K562 (cell line): ENCODE data around the gene MBOAT7. TPM values are rescaled to one million over a fixed set of nuclear protein-coding genes. Genes with fewer than 3 reads are reported as not detected.

Experiments
- ATAC-seq: fragments of 200-7000 bp; cut with Tn5 transposase; 3 replicates; pipeline ENCODE4 v1.9.1; 2020; ENCODE audit warnings: moderate library complexity
- BruUV-seq: library from RNA; stranded (reverse); fragments of 400-500 nt; replicated peaks from 2 replicates; lab custom pipeline; 2021; lab: Mats Ljungman, UMichigan
- CTCF ChIA-PET: fragments of 300-600 bp; formaldehyde crosslinking; extraction: SDS; loops from one replicate; lab custom pipeline; 2021; ENCODE audit warnings: low intra/inter-chr PET ratio; lab: Yijun Ruan, JAX
- POLR2A ChIA-PET: fragments of 300-600, 350-650 bp; sonication (Branson Sonifier 250); formaldehyde crosslinking; extraction: SDS; loops from one replicate; lab custom pipeline; 2021; ENCODE audit warnings: antibody characterized with exemption, inconsistent platforms; lab: Yijun Ruan, JAX
- DNase-seq, 4 experiments: peaks; one replicate each; pipeline versions ENCODE4 v3.0.0 to v3.0.0-alpha.2; 2011 to 2018; ENCODE audit warnings: low spot score in 3 of 4, mixed read lengths in 3 of 4; ENCODE audit errors: extremely low read depth in 1 of 4
- FAIRE-seq: peaks from 2 replicates; lab custom pipeline; 2011; peaks lifted over from hg19 to GRCh38; lab: Jason Lieb, UNC
- H2AFZ ChIP-seq: 2 replicates; pipeline ENCODE4 v1.6.0; 2011; ENCODE audit warnings: low read depth, low read length, control low read depth, inconsistent platforms
- H3K27ac ChIP-seq: fragments of 200-600 bp; 3 replicates; pipeline ENCODE4 v1.8.0; 2011; ENCODE audit warnings: low read depth, mild to moderate bottlenecking, control low read depth, inconsistent platforms, low read length, moderate library complexity, mixed read lengths; ENCODE audit errors: extremely low read depth
- H3K27me3 ChIP-seq, 2 experiments: fragments of 300-600 bp in 1 of 2; 2 replicates in 1 of 2; 3 replicates in 1 of 2; pipeline versions ENCODE4 v1.6.0 to v1.8.0; 2011; ENCODE audit warnings: inconsistent platforms in 2 of 2, low read length in 2 of 2, mild to moderate bottlenecking in 1 of 2, mixed read lengths in 1 of 2, moderate library complexity in 1 of 2; ENCODE audit not compliant: control insufficient read depth in 2 of 2, insufficient read depth in 2 of 2
- H3K36me3 ChIP-seq: fragments of 300-600 bp; 3 replicates; pipeline ENCODE4 v1.8.0; 2011; ENCODE audit warnings: mild to moderate bottlenecking, low read length, inconsistent platforms; ENCODE audit not compliant: control insufficient read depth, insufficient read depth
- H3K4me1 ChIP-seq, 2 experiments: fragments of 200-600 bp in 1 of 2; replicated peaks in 1 of 2; 2 replicates in 1 of 2; 3 replicates in 1 of 2; pipeline versions ENCODE4 v1.5.1 to v1.8.0; 2011; ENCODE audit warnings: inconsistent platforms in 2 of 2, low read length in 2 of 2, mild to moderate bottlenecking in 1 of 2, mixed read lengths in 1 of 2, moderate library complexity in 1 of 2; ENCODE audit not compliant: control insufficient read depth in 2 of 2, insufficient read depth in 2 of 2
- H3K4me2 ChIP-seq: 2 replicates; pipeline ENCODE4 v1.6.1; 2011; ENCODE audit warnings: low read length, control low read depth, inconsistent platforms, mixed read lengths; ENCODE audit not compliant: insufficient read depth
- H3K4me3 ChIP-seq: fragments of 200-600 bp; sonication (generic), shearing (Covaris generic); 2 replicates; pipeline ENCODE4 v1.5.1; 2016; ENCODE audit warnings: control low read depth, inconsistent platforms
- H3K79me2 ChIP-seq: fragments of 200-600 bp; 3 replicates; pipeline ENCODE4 v1.8.0; 2011; ENCODE audit warnings: low read length, inconsistent platforms; ENCODE audit not compliant: control insufficient read depth, insufficient read depth
- H3K9ac ChIP-seq, 2 experiments: 2 replicates each; pipeline versions ENCODE4 v1.6.0 to v1.6.1; 2011; ENCODE audit warnings: low read depth in 2 of 2, low read length in 2 of 2, control low read depth in 1 of 2, inconsistent platforms in 1 of 2, mild to moderate bottlenecking in 1 of 2, mixed read lengths in 1 of 2; ENCODE audit not compliant: insufficient read depth in 1 of 2
- H3K9me1 ChIP-seq: one replicate; pipeline ENCODE4 v1.6.0; 2011; ENCODE audit warnings: inconsistent platforms, mild to moderate bottlenecking, low read length, moderate library complexity; ENCODE audit not compliant: control insufficient read depth, insufficient read depth
- H3K9me3 ChIP-seq: replicated peaks from 2 replicates; pipeline ENCODE4 v1.5.1; 2011; ENCODE audit warnings: low read depth, low read length, inconsistent platforms; ENCODE audit not compliant: control insufficient read depth, insufficient read depth
- H4K20me1 ChIP-seq: replicated peaks from 2 replicates; pipeline ENCODE4 v1.6.1; 2011; ENCODE audit warnings: low read length, inconsistent platforms, mixed read lengths; ENCODE audit not compliant: control insufficient read depth, insufficient read depth
- NELFE ChIP-seq: IDR thresholded peaks from 2 replicates; pipeline ENCODE4 v1.6.1; 2011; ENCODE audit warnings: mild to moderate bottlenecking; ENCODE audit not compliant: insufficient read depth, insufficient read length
- OTX1 ChIP-seq: fragments of 450-650 bp; formaldehyde crosslinking; IDR thresholded peaks from 2 replicates; pipeline ENCODE4 v1.4.0; 2022; ENCODE audit warnings: mild to moderate bottlenecking
- POLR2B ChIP-seq: fragments of 450-650 bp; IDR thresholded peaks from 2 replicates; pipeline ENCODE4 v1.6.1; 2018; ENCODE audit warnings: low read depth; ENCODE audit not compliant: partially characterized antibody
- POLR2G ChIP-seq: fragments of 200-400 bp; formaldehyde crosslinking; IDR thresholded peaks from 2 replicates; pipeline ENCODE4 v1.6.1; 2017; ENCODE audit warnings: low read depth, mild to moderate bottlenecking, antibody characterized with exemption, low read length, moderate library complexity
- SAFB2 ChIP-seq: fragments of 200-400 bp; formaldehyde crosslinking; IDR thresholded peaks from 2 replicates; pipeline ENCODE4 v1.6.1; 2018; ENCODE audit warnings: borderline replicate concordance, low read length, low read depth, moderate library complexity; ENCODE audit not compliant: severe bottlenecking
- WGBS: fragments of 100-300 bp; shearing (Covaris generic); methylation state at CpG from one replicate; pipeline ENCODE4 v1.1.6; 2016; ENCODE audit warnings: low coverage, mixed read lengths; ENCODE audit not compliant: insufficient coverage; ENCODE audit errors: missing lambda C conversion rate; 5-methylcytosine and 5-hydroxymethylcytosine counted together
- in situ Hi-C: fragments of 300-500 bp; cut with MboI; formaldehyde crosslinking; loops from 4 replicates; pipeline ENCODE4 v1.15.0; 2018; ENCODE audit warnings: inconsistent platforms, mixed read lengths
- intact Hi-C: fragments of 100-400 bp; cut with micrococcal nuclease; formaldehyde crosslinking; loops from 2 replicates; pipeline ENCODE4 v1.14.2; 2022
- polyA plus RNA-seq, 8 experiments: library from polyadenylated mRNA; depleted of rRNA in 4 of 8; stranded (reverse) in 5 of 8; unstranded in 3 of 8; fragments of >200 nt; fragmentation: Nextera tagmentation in 2 of 8; fragmentation: Illumina TruSeq in 1 of 8; extraction: Ambion mirVana in 2 of 8; extraction: Trizol in 1 of 8; gene quantifications; 2 replicates each; pipeline versions ENCODE4 v1.2.1 to v1.2.3, GENCODE V29; 2011 to 2014; ENCODE audit warnings: inconsistent platforms in 1 of 8, missing spikeins in 1 of 8
- total RNA-seq, 7 experiments: library from RNA; depleted of rRNA in 6 of 7; stranded (reverse); fragments of >200 nt in 6 of 7; fragmentation: Illumina TruSeq in 2 of 7; extraction: Trizol in 2 of 7; gene quantifications; 2 replicates each; pipeline versions ENCODE4 v1.2.1 to v1.2.3, GENCODE V29; 2011 to 2021; ENCODE audit warnings: low replicate concordance in 1 of 7

Gene MBOAT7
- total and polyA plus RNA-seq, 9 of the 15 experiments (the other 6 are each of a cell fraction or from before 2014, with no cell fraction given) = 1.4 to 153 (median 56.1) TPM

- in situ Hi-C loops = no loop called here
- WGBS = 97% methylated on average over 8 of the region's 12 CpGs
- H3K4me1 ChIP-seq = peaks cover 0 to 8% of the 10 kb centered on the region in 2 experiments; a peak in 1 of 5 replicates
- H2AFZ ChIP-seq = no peak overlapping the region
- no peak overlapping the region for H3K4me2 ChIP-seq
- FAIRE-seq (no peak), ATAC-seq (no peak)
- no peak overlapping the region for H3K4me3 ChIP-seq
- peaks cover 95% of the 10 kb centered on the region for H3K36me3 ChIP-seq
- no peak overlapping the region for H3K9ac ChIP-seq
- H3K9me1 ChIP-seq = no peaks in the 10 kb centered on the region
- CTCF ChIA-PET = no interaction called here
- H3K79me2 ChIP-seq = no peaks in the 10 kb centered on the region
- H4K20me1 ChIP-seq = no peaks in the 10 kb centered on the region; the same call in 1 of the 2 replicates
- TF ChIP-seq NELFE = no peak
- no peak for TF ChIP-seq SAFB2
- TF ChIP-seq POLR2G = peak; percentile 63
- TF ChIP-seq, all 486 proteins: peak for 1
- BruUV-seq = no TSS peak
- Histone ChIP-seq H3K9me3 (no peaks in the 10 kb centered on the region), H3K27ac (no peak overlapping the region), H3K27me3 (no peaks in the 10 kb centered on the region)
- DNase-seq = no peak
- intact Hi-C loops = no loop called here
- POLR2A ChIA-PET = interaction anchor here (0.7 to 1.5 kb wide), 3 partner anchors 13 to 19 kb away, joined by 4 to 5 read pairs (median 4); partner anchors contain the start of gene CNOT3
Measured at GRCh38 chr19:54152267-54152666, 37.1 kb downstream of the MBOAT7 start.

- no peaks in the 10 kb centered on the region for H3K9me3 ChIP-seq
- POLR2A ChIA-PET = interaction anchor here (0.6 to 1.5 kb wide), 6 partner anchors 8 to 1302 kb away, joined by 3 to 5 read pairs (median 4); partner anchors contain the start of genes CNOT3 and LENG1
- no peaks in the 10 kb centered on the region for H3K27me3 ChIP-seq
- no peak overlapping the region for H2AFZ ChIP-seq
- H3K4me3 ChIP-seq = no peak overlapping the region
- H3K9me1 ChIP-seq = no peaks in the 10 kb centered on the region
- TF ChIP-seq OTX1 (CRISPR knock-in tag) (no peak), POLR2B (peak; percentile 4)
- ATAC-seq (no peak), FAIRE-seq (no peak), DNase-seq (no peak)
- no TSS peak for BruUV-seq
- in situ Hi-C loops = no loop called here
- H3K27ac ChIP-seq = no peak overlapping the region
- H3K4me1 ChIP-seq = peaks cover 0 to 4% of the 10 kb centered on the region in 2 experiments; a peak in 1 of 5 replicates
- H3K4me2 ChIP-seq = no peak overlapping the region
- 87% methylated on average over 23 of the region's 23 CpGs for WGBS
- H3K36me3 ChIP-seq = peaks cover 95% of the 10 kb centered on the region
- H4K20me1 ChIP-seq = no peaks in the 10 kb centered on the region; the same call in 1 of the 2 replicates
- CTCF ChIA-PET = no interaction called here
- H3K79me2 ChIP-seq = no peaks in the 10 kb centered on the region
- intact Hi-C loops = no loop called here
- H3K9ac ChIP-seq = no peak overlapping the region
Measured at GRCh38 chr19:54151362-54152035, 37.9 kb downstream of the MBOAT7 start.
